Activated CD8-positive, alpha-beta memory T cell treated with anti-CD3 and anti-CD28 coated beads, Interleukin-2, amount 50 U/mL, for 1 hour (primary cell): Measurements from ENCODE around the gene FBLIM1.

Experiments used
- DNase-seq: peaks from one replicate; pipeline ENCODE4 v3.0.0-alpha.2; 2020; ENCODE audit errors: extremely low read depth

Gene FBLIM1

GRCh38 chr1:15748264-15748663 is 10.3 kb upstream of the FBLIM1 start:
- no peak for DNase-seq

- no peak for DNase-seq
Observed at GRCh38 chr1:15748690-15749398, 9.8 kb upstream of the FBLIM1 start.

GRCh38 chr1:15749399-15750291 is 8.9 kb upstream of the FBLIM1 start:
- DNase-seq, result no peak

- DNase-seq, result no peak
Observed at GRCh38 chr1:15750924-15751323, 7.7 kb upstream of the FBLIM1 start.

- no peak for DNase-seq
Observed at GRCh38 chr1:15751717-15752116, 6.9 kb upstream of the FBLIM1 start.

- no peak for DNase-seq
Observed at GRCh38 chr1:15753776-15754175, 4.8 kb upstream of the FBLIM1 start.

GRCh38 chr1:15755021-15755645 is 3.5 kb upstream of the FBLIM1 start:
- no peak for DNase-seq

- no peak for DNase-seq
Observed at GRCh38 chr1:15755646-15756040, 3.0 kb upstream of the FBLIM1 start.

- DNase-seq, result no peak
Observed at GRCh38 chr1:15756143-15757015, 2.2 kb upstream of the FBLIM1 start.

GRCh38 chr1:15757016-15757543 is 1.5 kb upstream of the FBLIM1 start:
- DNase-seq, result no peak

GRCh38 chr1:15757575-15758342 is 836 bp upstream of the FBLIM1 start:
- no peak for DNase-seq

- no peak for DNase-seq
Observed at GRCh38 chr1:15758953-15759661, 512 bp downstream of the FBLIM1 start.

- DNase-seq, result no peak
Observed at GRCh38 chr1:15760520-15761211, 2.1 kb downstream of the FBLIM1 start.

- DNase-seq, result no peak
Observed at GRCh38 chr1:15761366-15762128, 3.0 kb downstream of the FBLIM1 start.

- no peak for DNase-seq
Observed at GRCh38 chr1:15762546-15762945, 4.0 kb downstream of the FBLIM1 start.

- DNase-seq, result no peak
Observed at GRCh38 chr1:15764269-15764764, 5.7 kb downstream of the FBLIM1 start.

GRCh38 chr1:15764890-15765289 is 6.3 kb downstream of the FBLIM1 start:
- no peak for DNase-seq

GRCh38 chr1:15765495-15766194 is 7.0 kb downstream of the FBLIM1 start:
- no peak for DNase-seq
